Cardiac muscle cell (in vitro differentiated cells and primary cell): ENCODE data around the gene AJM1. TPM values are rescaled to one million over a fixed set of nuclear protein-coding genes. Genes with fewer than 3 reads are reported as not detected.

Experiments
- DNase-seq, 2 donors: peaks; one replicate each; pipeline versions ENCODE4 v3.0.0 to v3.0.0-alpha.2; 2010 to 2017; ENCODE audit warnings: low read depth in 1 of 2, low spot score in 1 of 2
- H3K27ac ChIP-seq: fragments of 200-600 bp; sonication (generic); 2 replicates; pipeline ENCODE4 v1.5.1; 2016
- H3K27me3 ChIP-seq: fragments of 200-600 bp; sonication (generic); 2 replicates; pipeline ENCODE4 v1.6.0; 2016; ENCODE audit warnings: control low read depth
- H3K36me3 ChIP-seq: fragments of 200-600 bp; sonication (generic); 2 replicates; pipeline ENCODE4 v1.5.1; 2016; ENCODE audit warnings: control low read depth
- H3K4me1 ChIP-seq: fragments of 200-600 bp; sonication (generic); 2 replicates; pipeline ENCODE4 v1.8.1; 2017; ENCODE audit warnings: low read depth, mild to moderate bottlenecking, mixed run types
- H3K4me3 ChIP-seq: fragments of 200-600 bp; sonication (generic); 2 replicates; pipeline ENCODE4 v1.5.1; 2016; ENCODE audit warnings: mild to moderate bottlenecking
- H3K9me3 ChIP-seq: fragments of 200-600 bp; sonication (generic); 2 replicates; pipeline ENCODE4 v1.5.1; 2017; ENCODE audit warnings: low read depth, mild to moderate bottlenecking, control low read depth
- polyA plus RNA-seq: library from polyadenylated mRNA; unstranded; fragments of >200 nt; fragmentation: Nextera tagmentation; extraction: Ambion mirVana; gene quantifications from 2 replicates; pipeline ENCODE4 v1.2.1, GENCODE V29; 2016
- total RNA-seq: library from RNA; depleted of rRNA; stranded (reverse); fragments of >200 nt; gene quantifications from 2 replicates; pipeline ENCODE4 v1.2.3, GENCODE V29; 2016
- TF ChIP-seq, protein P1 (sequence below): IDR thresholded peaks from 2 replicates; pipeline ENCODE4 v1.5.1; 2012; ENCODE audit warnings: low read depth, mild to moderate bottlenecking, low read length

AJM1 gene
- total and polyA plus RNA-seq, 2 experiments from 2014 or later = 8.5 to 12.1 TPM

DNA sequence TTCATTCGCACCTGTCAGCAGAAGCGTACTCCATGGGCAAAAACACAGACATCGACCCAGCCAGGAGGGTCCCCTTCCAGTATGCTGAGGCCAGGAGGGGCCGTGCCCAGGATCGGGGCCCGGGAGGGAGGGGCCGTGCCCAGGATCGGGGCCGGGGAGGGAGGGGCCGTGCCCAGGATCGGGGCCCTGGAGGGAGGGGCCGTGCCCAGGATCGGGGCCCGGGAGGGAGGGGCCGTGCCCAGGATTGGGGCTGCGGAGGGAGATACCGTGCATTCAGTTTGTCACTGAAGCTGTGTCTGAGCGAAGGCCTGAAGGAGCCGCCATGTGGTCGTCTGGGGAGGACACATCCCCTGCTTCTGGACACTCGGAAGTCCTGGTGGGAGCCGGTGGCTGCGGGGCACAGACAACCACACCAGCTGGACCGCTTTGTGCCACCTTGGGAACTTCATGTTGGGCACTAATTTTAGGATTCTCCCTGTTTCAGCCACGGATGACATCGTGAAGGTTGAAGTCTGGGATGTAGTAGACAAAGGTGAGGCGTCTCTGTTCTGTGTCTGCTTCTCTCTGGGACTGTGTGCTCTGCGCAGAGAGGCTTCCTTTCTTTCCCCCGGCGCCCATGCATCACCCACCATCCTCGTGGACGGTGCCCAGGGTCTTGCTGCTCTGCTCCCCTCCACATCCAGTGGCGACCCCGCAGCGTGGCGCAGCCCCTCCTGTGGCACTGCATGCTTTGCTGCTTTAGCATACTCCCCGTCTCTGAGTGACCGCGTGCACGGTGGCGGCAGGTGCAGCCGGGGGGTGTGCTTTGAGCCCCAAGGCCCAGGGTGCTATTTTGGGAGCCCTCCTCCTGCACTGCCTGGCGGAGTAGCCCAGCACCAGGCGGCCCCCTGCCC lies 16.7 kb upstream of the AJM1 start:
- H3K9me3 ChIP-seq = no peaks in the 10 kb centered on the region
- H3K36me3 ChIP-seq = peaks cover 24% of the 10 kb centered on the region
- no peak overlapping the region for H3K27ac ChIP-seq
- no peak overlapping the region for H3K4me3 ChIP-seq
- no peak for DNase-seq
- H3K27me3 ChIP-seq = no peaks in the 10 kb centered on the region
- TF ChIP-seq, protein P1, sequence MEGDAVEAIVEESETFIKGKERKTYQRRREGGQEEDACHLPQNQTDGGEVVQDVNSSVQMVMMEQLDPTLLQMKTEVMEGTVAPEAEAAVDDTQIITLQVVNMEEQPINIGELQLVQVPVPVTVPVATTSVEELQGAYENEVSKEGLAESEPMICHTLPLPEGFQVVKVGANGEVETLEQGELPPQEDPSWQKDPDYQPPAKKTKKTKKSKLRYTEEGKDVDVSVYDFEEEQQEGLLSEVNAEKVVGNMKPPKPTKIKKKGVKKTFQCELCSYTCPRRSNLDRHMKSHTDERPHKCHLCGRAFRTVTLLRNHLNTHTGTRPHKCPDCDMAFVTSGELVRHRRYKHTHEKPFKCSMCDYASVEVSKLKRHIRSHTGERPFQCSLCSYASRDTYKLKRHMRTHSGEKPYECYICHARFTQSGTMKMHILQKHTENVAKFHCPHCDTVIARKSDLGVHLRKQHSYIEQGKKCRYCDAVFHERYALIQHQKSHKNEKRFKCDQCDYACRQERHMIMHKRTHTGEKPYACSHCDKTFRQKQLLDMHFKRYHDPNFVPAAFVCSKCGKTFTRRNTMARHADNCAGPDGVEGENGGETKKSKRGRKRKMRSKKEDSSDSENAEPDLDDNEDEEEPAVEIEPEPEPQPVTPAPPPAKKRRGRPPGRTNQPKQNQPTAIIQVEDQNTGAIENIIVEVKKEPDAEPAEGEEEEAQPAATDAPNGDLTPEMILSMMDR = no peak
- peaks cover 3% of the 10 kb centered on the region for H3K4me1 ChIP-seq

DNA sequence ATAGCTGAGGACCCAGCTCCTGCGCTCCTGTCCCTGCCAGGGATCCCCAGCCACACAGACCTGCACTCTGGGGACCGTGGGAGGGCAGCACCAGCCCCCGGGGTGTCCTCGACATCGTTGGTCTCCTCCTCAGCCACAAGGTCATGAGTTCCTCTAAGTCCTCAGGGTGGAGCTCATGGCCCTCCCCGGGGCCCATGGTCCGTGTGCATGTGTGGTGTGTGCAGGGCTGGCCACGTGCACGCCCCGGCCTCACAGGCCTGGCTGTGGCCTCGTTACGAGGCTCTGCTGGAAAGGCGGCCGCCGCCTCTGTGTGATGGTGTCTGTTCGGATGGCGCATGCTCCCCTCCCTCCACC lies 16.1 kb upstream of the AJM1 start:
- no peaks in the 10 kb centered on the region for H3K27me3 ChIP-seq
- peaks cover 3% of the 10 kb centered on the region for H3K4me1 ChIP-seq
- no peak for DNase-seq
- H3K27ac ChIP-seq = no peak overlapping the region
- peaks cover 30% of the 10 kb centered on the region for H3K36me3 ChIP-seq
- TF ChIP-seq, protein P1 = no peak
- no peak overlapping the region for H3K4me3 ChIP-seq
- no peaks in the 10 kb centered on the region for H3K9me3 ChIP-seq

DNA sequence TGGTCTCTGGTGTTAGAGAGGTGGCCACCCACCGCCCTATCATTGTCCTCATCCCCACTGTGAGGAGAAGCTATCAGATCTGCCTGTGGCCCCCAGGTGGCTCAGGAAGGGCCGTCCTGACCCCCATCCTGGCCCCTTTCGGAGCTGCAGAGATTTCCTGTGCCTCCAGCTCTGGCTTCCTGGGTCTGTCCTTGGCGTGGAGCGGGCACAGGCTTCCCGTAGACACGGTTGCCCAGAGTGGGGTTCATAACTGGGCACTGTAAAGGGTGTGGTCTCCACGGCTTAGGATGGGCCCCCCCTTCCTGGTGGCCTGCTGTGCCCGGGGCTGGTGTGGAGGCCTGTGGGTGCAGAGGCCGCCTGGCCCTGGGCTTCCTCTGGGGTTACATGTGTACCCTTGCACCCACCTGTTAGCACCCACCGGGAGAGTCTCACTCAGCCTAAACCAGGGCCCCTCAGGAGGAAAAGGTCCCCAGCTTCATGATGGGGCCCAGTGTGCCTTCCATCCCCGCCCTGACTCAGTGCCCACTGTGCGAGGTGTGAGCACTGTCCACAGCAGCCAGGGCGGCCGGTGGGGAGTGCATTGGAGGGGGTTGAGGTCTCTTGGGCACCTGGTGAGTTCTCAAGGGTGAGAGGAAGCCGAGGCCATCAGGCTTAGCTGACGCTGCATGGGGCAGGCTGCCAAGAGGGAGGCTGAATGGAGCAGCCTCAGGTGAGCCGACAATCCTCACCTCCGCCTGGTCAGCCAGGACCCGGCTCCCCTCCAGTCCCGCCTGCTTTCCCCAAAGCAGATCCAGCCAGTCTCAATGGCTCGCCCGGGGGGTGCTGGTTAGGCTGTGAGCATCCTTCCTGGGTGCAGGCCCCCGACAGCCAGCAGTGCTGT lies 15.3 kb upstream of the AJM1 start:
- Histone ChIP-seq H3K4me1 (no peaks in the 10 kb centered on the region), H3K36me3 (peaks cover 31% of the 10 kb centered on the region), H3K9me3 (no peaks in the 10 kb centered on the region), H3K27ac (no peak overlapping the region), H3K27me3 (no peaks in the 10 kb centered on the region), H3K4me3 (no peak overlapping the region)
- TF ChIP-seq, protein P1 = no peak
- DNase-seq = no peak

DNA sequence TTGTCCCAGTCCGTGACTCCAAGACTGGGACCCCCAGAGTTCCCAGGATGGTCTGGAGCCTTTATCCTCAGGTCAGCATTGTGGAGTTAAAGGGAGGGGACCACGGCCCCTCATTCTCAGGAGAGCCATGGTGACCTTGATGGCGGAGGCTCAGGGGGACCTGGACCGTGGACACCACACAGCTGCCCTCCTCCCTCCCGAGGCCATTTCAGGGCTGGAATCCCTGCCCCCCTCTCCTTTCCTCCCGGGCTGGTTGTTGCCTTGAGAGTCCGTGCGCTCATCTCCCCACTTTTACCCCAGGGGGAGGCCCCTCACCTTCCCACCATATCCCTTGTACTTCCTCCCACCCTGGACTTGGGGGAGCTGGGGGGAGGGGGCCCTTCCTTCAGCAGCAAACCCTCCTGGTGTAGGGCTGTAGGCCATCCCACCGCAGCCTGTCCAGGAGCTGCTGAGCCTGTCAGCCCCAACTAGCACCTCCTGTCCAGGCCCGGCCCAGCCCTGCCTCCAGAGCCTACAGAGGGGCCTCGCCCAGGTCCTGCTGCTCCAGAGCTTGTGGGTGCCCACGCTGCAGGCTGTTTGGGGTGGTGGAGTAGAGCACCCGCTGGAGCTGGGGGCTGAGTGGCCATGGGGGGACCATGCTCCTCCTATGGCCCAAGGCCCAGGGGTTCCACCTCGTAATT lies 14.3 kb upstream of the AJM1 start:
- H3K9me3 ChIP-seq = no peaks in the 10 kb centered on the region
- DNase-seq = no peak
- no peak overlapping the region for H3K4me3 ChIP-seq
- H3K27ac ChIP-seq = no peak overlapping the region
- TF ChIP-seq, protein P1 = no peak
- H3K27me3 ChIP-seq = no peaks in the 10 kb centered on the region
- H3K4me1 ChIP-seq = no peaks in the 10 kb centered on the region
- peaks cover 38% of the 10 kb centered on the region for H3K36me3 ChIP-seq

DNA sequence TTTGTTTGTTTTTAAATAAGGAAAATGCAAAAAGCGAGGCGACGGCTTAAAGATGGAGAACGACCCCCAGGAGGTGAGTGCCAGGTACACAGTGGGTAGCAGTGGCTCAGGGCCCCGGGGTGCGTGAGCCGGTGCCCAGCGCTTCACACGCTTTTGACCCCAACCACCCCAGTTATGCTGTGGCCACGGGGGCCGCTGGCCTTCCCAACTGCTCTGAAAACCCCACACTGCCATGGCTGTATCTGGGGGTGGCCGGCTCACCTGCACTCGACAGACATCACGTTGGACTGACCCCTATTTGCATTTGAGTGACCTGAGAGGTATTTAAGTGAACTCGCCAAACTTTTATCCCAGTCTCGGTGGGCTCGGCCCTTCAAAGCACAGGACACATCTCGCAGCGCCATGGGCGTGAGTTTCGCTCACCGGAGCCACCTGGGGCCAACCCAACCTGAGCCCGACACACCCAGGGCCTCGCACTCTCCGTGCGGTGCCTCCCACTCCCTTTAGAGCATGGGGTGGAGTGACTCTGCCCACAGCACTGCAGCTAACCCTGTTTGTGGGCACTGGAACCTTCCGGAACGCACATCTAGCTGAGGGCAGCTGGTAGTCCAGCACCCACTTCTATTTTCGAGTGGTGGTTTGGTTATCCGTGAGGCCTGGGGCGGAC lies 13.7 kb upstream of the AJM1 start:
- no peak for DNase-seq
- Histone ChIP-seq H3K4me1 (no peaks in the 10 kb centered on the region), H3K9me3 (no peaks in the 10 kb centered on the region), H3K36me3 (peaks cover 37% of the 10 kb centered on the region), H3K4me3 (no peak overlapping the region), H3K27me3 (no peaks in the 10 kb centered on the region), H3K27ac (no peak overlapping the region)
- TF ChIP-seq, protein P1 = no peak
